GM19397 (cell line): ENCODE measurements around the gene AMDHD1.

Experiments used
- ATAC-seq: cut with Tn5 transposase; IDR thresholded peaks from one replicate; pipeline ENCODE4 v1.9.1; 2021; ENCODE audit warnings: mild to moderate bottlenecking, moderate library complexity; ENCODE audit not compliant: unreplicated experiment

AMDHD1 gene

GRCh38 chr12:95994476-95994875, 51.3 kb downstream of the AMDHD1 start:
- ATAC-seq, result no peak

GRCh38 chr12:95995238-95996031, 52.3 kb downstream of the AMDHD1 start:
- ATAC-seq, result no peak

GRCh38 chr12:95996034-95996658, 53.0 kb downstream of the AMDHD1 start, which contains the start of gene HAL:
HAL (minus strand) TSS chr12:95996344; CDS start chr12:95995910, 434 bp downstream.
- no peak for ATAC-seq

- no peak for ATAC-seq
Measured at GRCh38 chr12:95997276-95997675, 54.1 kb downstream of the AMDHD1 start.

- no peak for ATAC-seq
Measured at GRCh38 chr12:95997911-95998510, 54.9 kb downstream of the AMDHD1 start.

GRCh38 chr12:95998611-95999286, 55.6 kb downstream of the AMDHD1 start:
- peak; percentile 90 for ATAC-seq

- no peak for ATAC-seq
Measured at GRCh38 chr12:95999484-95999883, 56.4 kb downstream of the AMDHD1 start.

GRCh38 chr12:96000858-96001257, 57.7 kb downstream of the AMDHD1 start:
- no peak for ATAC-seq

GRCh38 chr12:96006727-96007126, 63.6 kb downstream of the AMDHD1 start:
- ATAC-seq, result no peak

GRCh38 chr12:96007729-96008128, 64.6 kb downstream of the AMDHD1 start:
- no peak for ATAC-seq

- no peak for ATAC-seq
Measured at GRCh38 chr12:96014943-96015599, 71.9 kb downstream of the AMDHD1 start.

- ATAC-seq, result no peak
Measured at GRCh38 chr12:96015672-96016071, 72.5 kb downstream of the AMDHD1 start.
